IPS-15b (cell line): ENCODE data around the gene ZNF341.
"Not testable (repeated sequence)": the region's sequence is repeated elsewhere in the genome, so short reads cannot be mapped to it uniquely, and the experiment has no call there.

Experiments
- H3K27me3 ChIP-seq: one replicate; pipeline ENCODE4 v1.6.1; 2013; ENCODE audit warnings: low read length; ENCODE audit not compliant: control insufficient read depth, insufficient read depth
- H3K36me3 ChIP-seq: one replicate; pipeline ENCODE4 v1.6.1; 2013; ENCODE audit warnings: low read length; ENCODE audit not compliant: control insufficient read depth, insufficient read depth
- H3K4me1 ChIP-seq: one replicate; pipeline ENCODE4 v1.6.1; 2013; ENCODE audit warnings: mild to moderate bottlenecking, low read length; ENCODE audit not compliant: control insufficient read depth, insufficient read depth
- H3K4me3 ChIP-seq: one replicate; pipeline ENCODE4 v1.5.1; 2013; ENCODE audit warnings: low read depth, low read length
- H3K9ac ChIP-seq: one replicate; pipeline ENCODE4 v1.6.1; 2013; ENCODE audit warnings: low read depth, mild to moderate bottlenecking, low read length
- H3K9me3 ChIP-seq: one replicate; pipeline ENCODE4 v1.6.1; 2013; ENCODE audit warnings: mild to moderate bottlenecking, low read length; ENCODE audit not compliant: control insufficient read depth, insufficient read depth

ZNF341 gene

GRCh38 chr20:33740189-33740588, 8.4 kb downstream of the ZNF341 start:
- peaks cover 4% of the 10 kb centered on the region for H3K9me3 ChIP-seq
- H3K4me1 ChIP-seq = no peaks in the 10 kb centered on the region
- H3K4me3 ChIP-seq = no peak overlapping the region
- H3K36me3 ChIP-seq = peaks cover 1% of the 10 kb centered on the region
- no peaks in the 10 kb centered on the region for H3K27me3 ChIP-seq
- H3K9ac ChIP-seq = no peak overlapping the region

- no peaks in the 10 kb centered on the region for H3K9me3 ChIP-seq
These were observed 12.4 kb downstream of the ZNF341 start for GRCh38 chr20:33744181-33744580.

GRCh38 chr20:33744773-33745385, 13.1 kb downstream of the ZNF341 start:
- H3K9ac ChIP-seq = no peak overlapping the region
- no peaks in the 10 kb centered on the region for H3K9me3 ChIP-seq
- no peaks in the 10 kb centered on the region for H3K4me1 ChIP-seq
- no peak overlapping the region for H3K4me3 ChIP-seq
- no peaks in the 10 kb centered on the region for H3K27me3 ChIP-seq
- H3K36me3 ChIP-seq = peaks cover 2% of the 10 kb centered on the region

More at GRCh38 chr20:33744181-33744580, 12.4 kb downstream of the ZNF341 start:
- Histone ChIP-seq H3K36me3 (peaks cover 2% of the 10 kb centered on the region), H3K4me3 (no peak overlapping the region), H3K27me3 (no peaks in the 10 kb centered on the region), H3K9ac (no peak overlapping the region), H3K4me1 (no peaks in the 10 kb centered on the region)

- Histone ChIP-seq H3K9ac (no peak overlapping the region), H3K9me3 (no peaks in the 10 kb centered on the region), H3K36me3 (peaks cover 2% of the 10 kb centered on the region), H3K4me3 (no peak overlapping the region), H3K27me3 (no peaks in the 10 kb centered on the region), H3K4me1 (no peaks in the 10 kb centered on the region)
These were observed 14.7 kb downstream of the ZNF341 start for GRCh38 chr20:33746325-33746998.

- Histone ChIP-seq H3K4me1 (no peaks in the 10 kb centered on the region), H3K9me3 (no peaks in the 10 kb centered on the region)
These were observed 20.0 kb downstream of the ZNF341 start for GRCh38 chr20:33751775-33752174.

GRCh38 chr20:33753143-33753542, 21.3 kb downstream of the ZNF341 start:
- no peak overlapping the region for H3K9ac ChIP-seq
- no peak overlapping the region for H3K4me3 ChIP-seq
- H3K4me1 ChIP-seq = no peaks in the 10 kb centered on the region
- no peaks in the 10 kb centered on the region for H3K36me3 ChIP-seq
- no peaks in the 10 kb centered on the region for H3K9me3 ChIP-seq
- H3K27me3 ChIP-seq = no peaks in the 10 kb centered on the region

More at GRCh38 chr20:33751775-33752174, 20.0 kb downstream of the ZNF341 start:
- Histone ChIP-seq H3K27me3 (no peaks in the 10 kb centered on the region), H3K4me3 (no peak overlapping the region), H3K9ac (no peak overlapping the region), H3K36me3 (no peaks in the 10 kb centered on the region)

GRCh38 chr20:33753763-33754162, 22.0 kb downstream of the ZNF341 start:
- H3K9ac ChIP-seq = no peak overlapping the region
- no peaks in the 10 kb centered on the region for H3K4me1 ChIP-seq
- no peaks in the 10 kb centered on the region for H3K36me3 ChIP-seq
- no peak overlapping the region for H3K4me3 ChIP-seq
- H3K9me3 ChIP-seq = no peaks in the 10 kb centered on the region
- H3K27me3 ChIP-seq = no peaks in the 10 kb centered on the region

- H3K4me3 ChIP-seq, H3K36me3 ChIP-seq, H3K4me1 ChIP-seq, H3K9ac ChIP-seq, H3K9me3 ChIP-seq, H3K27me3 ChIP-seq: not testable (repeated sequence)
These were observed 24.2 kb downstream of the ZNF341 start for GRCh38 chr20:33755936-33756490.

- no peak overlapping the region for H3K9ac ChIP-seq
- H3K36me3 ChIP-seq = no peaks in the 10 kb centered on the region
- no peaks in the 10 kb centered on the region for H3K27me3 ChIP-seq
- no peak overlapping the region for H3K4me3 ChIP-seq
- no peaks in the 10 kb centered on the region for H3K9me3 ChIP-seq
- H3K4me1 ChIP-seq = no peaks in the 10 kb centered on the region
These were observed 25.2 kb downstream of the ZNF341 start for GRCh38 chr20:33757046-33757445.

- Histone ChIP-seq H3K4me3 (no peak overlapping the region), H3K9ac (no peak overlapping the region), H3K27me3 (no peaks in the 10 kb centered on the region), H3K9me3 (no peaks in the 10 kb centered on the region), H3K4me1 (no peaks in the 10 kb centered on the region), H3K36me3 (no peaks in the 10 kb centered on the region)
These were observed 25.7 kb downstream of the ZNF341 start for GRCh38 chr20:33757458-33757857.

GRCh38 chr20:33761698-33762250, 30.0 kb downstream of the ZNF341 start:
- Histone ChIP-seq H3K27me3 (no peaks in the 10 kb centered on the region), H3K36me3 (no peaks in the 10 kb centered on the region), H3K9ac (no peak overlapping the region), H3K4me1 (no peaks in the 10 kb centered on the region), H3K4me3 (no peak overlapping the region), H3K9me3 (no peaks in the 10 kb centered on the region)

- H3K9me3 ChIP-seq = no peaks in the 10 kb centered on the region
- H3K9ac ChIP-seq = no peak overlapping the region
- no peak overlapping the region for H3K4me3 ChIP-seq
- H3K36me3 ChIP-seq = no peaks in the 10 kb centered on the region
- H3K4me1 ChIP-seq = no peaks in the 10 kb centered on the region
- no peaks in the 10 kb centered on the region for H3K27me3 ChIP-seq
These were observed 33.3 kb downstream of the ZNF341 start for GRCh38 chr20:33765099-33765498.
